ENCODE data around the gene IMPG2. TPM values are rescaled to one million over a fixed set of nuclear protein-coding genes. Genes with fewer than 3 reads are reported as not detected.

Gene IMPG2
- total RNA-seq, 1 experiment from 2014 or later = 0.04 TPM

GRCh38 chr3:101195951-101196713 lies 124.2 kb downstream of the IMPG2 start:
- no peaks in the 10 kb centered on the region for H3K36me3 Mint-ChIP-seq
- ChIA-PET CTCF (interaction anchor here (0.5 to 1.9 kb wide), 46 partner anchors 9 to 478 kb away, joined by 3 to 48 read pairs (median 4); no protein-coding TSS in a partner anchor), POLR2A (interaction anchor here (0.7 to 1.0 kb wide), 2 partner anchors 13 to 303 kb away, joined by 3 read pairs; no protein-coding TSS in a partner anchor)
- peaks cover 4% of the 10 kb centered on the region for H3K9me3 Mint-ChIP-seq
- no peaks in the 10 kb centered on the region for H3K27me3 Mint-ChIP-seq (ENCODE audit: low read depth)
- H3K27ac Mint-ChIP-seq = no peak overlapping the region
- H3K4me3 Mint-ChIP-seq = no peak overlapping the region
- ATAC-seq (peak; percentile 81), DNase-seq (ENCODE audit: low spot score) (no peak)
- H3K4me1 Mint-ChIP-seq = peaks cover 11% of the 10 kb centered on the region
- TF ChIP-seq SMAD3 (CRISPR knock-in tag; IDR thresholded peaks at IDR 0.05; ENCODE audit: borderline replicate concordance) = no peak
- no peak for TF ChIP-seq FOXP4 (CRISPR knock-in tag; IDR thresholded peaks at IDR 0.05)
- TF ChIP-seq TEAD4 (CRISPR knock-in tag; IDR thresholded peaks at IDR 0.05) = no peak
- no peak for TF ChIP-seq IRF1 (CRISPR knock-in tag; IDR thresholded peaks at IDR 0.05)
- no peak for TF ChIP-seq ARID4B (CRISPR knock-in tag; IDR thresholded peaks at IDR 0.05; ENCODE audit: borderline replicate concordance)
- TF ChIP-seq E2F5 (CRISPR knock-in tag; IDR thresholded peaks at IDR 0.05) = no peak
- no peak for TF ChIP-seq ERG (CRISPR knock-in tag; IDR thresholded peaks at IDR 0.05)
- TF ChIP-seq USF2 (CRISPR knock-in tag; IDR thresholded peaks at IDR 0.05) = no peak
- TF ChIP-seq ETV6 (CRISPR knock-in tag; IDR thresholded peaks at IDR 0.05) = no peak
- TF ChIP-seq JAZF1 (CRISPR knock-in tag; IDR thresholded peaks at IDR 0.05) = no peak
- TF ChIP-seq SOX15 (CRISPR knock-in tag; IDR thresholded peaks at IDR 0.05) = no peak
- TF ChIP-seq ELF4 (CRISPR knock-in tag; IDR thresholded peaks at IDR 0.05; ENCODE audit: low read depth) = no peak
- TF ChIP-seq MYBL2 (CRISPR knock-in tag; IDR thresholded peaks at IDR 0.05) = no peak
- TF ChIP-seq ZBTB21 (CRISPR knock-in tag; IDR thresholded peaks at IDR 0.05; ENCODE audit: borderline replicate concordance) = no peak
